HepG2 (cell line): Measurements from ENCODE around the gene SEMA3G. TPM values are rescaled to one million over a fixed set of nuclear protein-coding genes. Genes with fewer than 3 reads are reported as not detected.

Source experiments
- ATAC-seq: fragments of 200-7000 bp; cut with Tn5 transposase; 3 replicates; pipeline ENCODE4 v1.9.1; 2020; ENCODE audit warnings: mild to moderate bottlenecking, moderate library complexity
- BruUV-seq: library from RNA; stranded (reverse); fragments of 400-500 nt; replicated peaks from 2 replicates; lab custom pipeline; 2021; lab: Mats Ljungman, UMichigan
- CTCF ChIA-PET: fragments of 300-600 bp; formaldehyde crosslinking; extraction: SDS; loops from one replicate; lab custom pipeline; 2021; ENCODE audit warnings: low total read pairs, inconsistent platforms, low intra/inter-chr PET ratio; lab: Yijun Ruan, JAX
- POLR2A ChIA-PET: fragments of 350-600 bp; sonication (Branson Sonifier 250); formaldehyde crosslinking; loops from one replicate; lab custom pipeline; 2020; ENCODE audit warnings: antibody characterized with exemption, inconsistent platforms; lab: Yijun Ruan, JAX
- DNase-seq: peaks from one replicate; pipeline ENCODE4 v3.0.0-alpha.2; 2015; ENCODE audit warnings: low spot score
- FAIRE-seq: peaks from 3 replicates; lab custom pipeline; 2011; peaks lifted over from hg19 to GRCh38; lab: Jason Lieb, UNC
- H2AFZ ChIP-seq: one replicate; pipeline ENCODE4 v1.6.1; 2011; ENCODE audit warnings: low read length, inconsistent platforms
- H3K27ac ChIP-seq: fragments of 300-600 bp; 3 replicates; pipeline ENCODE4 v1.8.0; 2011; ENCODE audit warnings: mixed run types, mild to moderate bottlenecking, mixed read lengths, low read length, inconsistent platforms; ENCODE audit not compliant: insufficient read depth; ENCODE audit errors: extremely low read length
- H3K27me3 ChIP-seq, 2 experiments: fragments of 200-600 bp in 1 of 2; 2 replicates in 1 of 2; 3 replicates in 1 of 2; pipeline versions ENCODE4 v1.6.0 to v1.8.0; 2011; ENCODE audit warnings: low read length in 2 of 2, mild to moderate bottlenecking in 2 of 2, moderate library complexity in 2 of 2, inconsistent platforms in 1 of 2; ENCODE audit not compliant: insufficient read depth in 2 of 2, control insufficient read depth in 1 of 2
- H3K36me3 ChIP-seq, 2 experiments: fragments of 200-600 bp in 1 of 2; replicated peaks in 1 of 2; 2 replicates in 1 of 2; 3 replicates in 1 of 2; pipeline versions ENCODE4 v1.5.1 to v1.8.0; 2011; ENCODE audit warnings: low read length in 2 of 2, inconsistent platforms in 1 of 2; ENCODE audit not compliant: insufficient read depth in 2 of 2, control insufficient read depth in 1 of 2
- H3K4me1 ChIP-seq: 2 replicates; pipeline ENCODE4 v1.5.1; 2012; ENCODE audit warnings: low read length, inconsistent platforms; ENCODE audit not compliant: insufficient read depth
- H3K4me2 ChIP-seq: 2 replicates; pipeline ENCODE4 v1.6.0; 2011; ENCODE audit warnings: low read depth, low read length, inconsistent platforms
- H3K4me3 ChIP-seq, 3 experiments: fragments of 200-600 bp in 1 of 3; sonication (generic), shearing (Covaris generic) in 1 of 3; replicated peaks in 1 of 3; 2 replicates each; pipeline ENCODE4 v1.5.1; 2011 to 2016; ENCODE audit warnings: low read length in 3 of 3, inconsistent platforms in 2 of 3, low read depth in 2 of 3, mild to moderate bottlenecking in 2 of 3, control low read depth in 1 of 3, mixed read lengths in 1 of 3; ENCODE audit not compliant: insufficient read depth in 1 of 3
- H3K79me2 ChIP-seq: one replicate; pipeline ENCODE4 v1.6.1; 2011; ENCODE audit warnings: low read length, inconsistent platforms; ENCODE audit not compliant: insufficient read depth
- H3K9ac ChIP-seq: 2 replicates; pipeline ENCODE4 v1.6.0; 2011; ENCODE audit warnings: mild to moderate bottlenecking, low read depth, low read length, inconsistent platforms; ENCODE audit not compliant: insufficient read depth
- H3K9me3 ChIP-seq: 2 replicates; pipeline ENCODE4 v1.5.1; 2012; ENCODE audit warnings: mild to moderate bottlenecking, low read length
- H4K20me1 ChIP-seq: 2 replicates; pipeline ENCODE4 v1.6.0; 2011; ENCODE audit warnings: inconsistent platforms, mild to moderate bottlenecking, low read length, moderate library complexity; ENCODE audit not compliant: insufficient read depth
- CENPX ChIP-seq: sonication (generic); formaldehyde crosslinking; IDR thresholded peaks from 2 replicates; pipeline ENCODE4 v1.9.0; 2021; ENCODE audit warnings: mild to moderate bottlenecking, missing genetic modification reagents, moderate library complexity
- MAFG ChIP-seq: sonication (generic); formaldehyde crosslinking; IDR thresholded peaks from 2 replicates; pipeline ENCODE4 v1.5.1; 2020; ENCODE audit warnings: mild to moderate bottlenecking, missing genetic modification reagents
- MAFK ChIP-seq, 2 experiments: IDR thresholded peaks in 1 of 2; conservative IDR thresholded peaks in 1 of 2; 2 replicates each; pipeline ENCODE4 v1.6.1; 2011; ENCODE audit warnings: improper control_type of control experiment in 2 of 2, low read length in 2 of 2
- SRSF4 ChIP-seq: fragments of 200-400 bp; formaldehyde crosslinking; IDR thresholded peaks from one replicate; pipeline ENCODE4 v1.6.1; 2018; ENCODE audit warnings: mild to moderate bottlenecking, low read depth, low read length, moderate library complexity; ENCODE audit not compliant: poor library complexity, severe bottlenecking
- TFDP1 ChIP-seq: IDR thresholded peaks from 2 replicates; pipeline ENCODE4 v1.6.1; 2016; ENCODE audit warnings: missing compliant biosample characterization, missing genetic modification reagents, borderline replicate concordance
- ZBTB1 ChIP-seq: sonication (generic); formaldehyde crosslinking; IDR thresholded peaks from 2 replicates; pipeline ENCODE4 v1.4.0; 2020; ENCODE audit warnings: missing genetic modification reagents, borderline replicate concordance
- ZKSCAN1 ChIP-seq: fragments of 150-350 bp; IDR thresholded peaks from 2 replicates; pipeline ENCODE4 v1.6.1; 2014; ENCODE audit warnings: low read length
- ZMYM3 ChIP-seq: sonication (generic); formaldehyde crosslinking; IDR thresholded peaks from 2 replicates; pipeline ENCODE4 v1.5.1; 2020; ENCODE audit warnings: mild to moderate bottlenecking, missing genetic modification reagents
- ZNF605 ChIP-seq: sonication (generic); formaldehyde crosslinking; IDR thresholded peaks from 2 replicates; pipeline ENCODE4 v1.8.0; 2022; ENCODE audit warnings: mild to moderate bottlenecking, missing genetic modification reagents
- ZNF660 ChIP-seq: sonication (generic); formaldehyde crosslinking; IDR thresholded peaks from 2 replicates; pipeline ENCODE4 v1.5.1; 2020; ENCODE audit warnings: mild to moderate bottlenecking, low read depth, missing genetic modification reagents, borderline replicate concordance
- WGBS: methylation state at CpG from one replicate; pipeline ENCODE4 v1.1.6; 2017; ENCODE audit warnings: low lambda C conversion rate; 5-methylcytosine and 5-hydroxymethylcytosine counted together
- in situ Hi-C: cut with HindIII; loops from 2 replicates; pipeline ENCODE4 v1.10.0; 2017; ENCODE audit warnings: low pct_unique_long_range_greater_than_20kb; ENCODE audit not compliant: extremely low pct_ligation_motif_present
- intact Hi-C: fragments of 100-400 bp; cut with micrococcal nuclease; formaldehyde crosslinking; loops from one replicate; pipeline ENCODE4 v1.10.0; 2022; ENCODE audit not compliant: unreplicated experiment
- polyA plus RNA-seq, 8 experiments: library from polyadenylated mRNA; depleted of rRNA in 3 of 8; stranded (reverse) in 7 of 8; unstranded in 1 of 8; fragments of >200 nt; fragmentation: Illumina TruSeq in 4 of 8; extraction: Trizol in 4 of 8; gene quantifications; 2 replicates each; pipeline versions ENCODE4 v1.2.1 to v1.2.3, GENCODE V29; 2011 to 2016; ENCODE audit warnings: low read depth in 4 of 8, missing spikeins in 1 of 8, mixed read lengths in 1 of 8; ENCODE audit not compliant: insufficient read depth in 1 of 8
- total RNA-seq, 5 experiments: library from RNA; depleted of rRNA; stranded (reverse); fragments of >200 nt; fragmentation: Illumina TruSeq; extraction: Trizol; gene quantifications; 2 replicates each; pipeline ENCODE4 v1.2.3, GENCODE V29; 2016; ENCODE audit warnings: low read depth in 1 of 5

SEMA3G gene
- total and polyA plus RNA-seq, 2 of the 13 experiments (the other 11 are each of a cell fraction or from before 2014, with no cell fraction given): 6.1 to 8.3 TPM

DNA sequence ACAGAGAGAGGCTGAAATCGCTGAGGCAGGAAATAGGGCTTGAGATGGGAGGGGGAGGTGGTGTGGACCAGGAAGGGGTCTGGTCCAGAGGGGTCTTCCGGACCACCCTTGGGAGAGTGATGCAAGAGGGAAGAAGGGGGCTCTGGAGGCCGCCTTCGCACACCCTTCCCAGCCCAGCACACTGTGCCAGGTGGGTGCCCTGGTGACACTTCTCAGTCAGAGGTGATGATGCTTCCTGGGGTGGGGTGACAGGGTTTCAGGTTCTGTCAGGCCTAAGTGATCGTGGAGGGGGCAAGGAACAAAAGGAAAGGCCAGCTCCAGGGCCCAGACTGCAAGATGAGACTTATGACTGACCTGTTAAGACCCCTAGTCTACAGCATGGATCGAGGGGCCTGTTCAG is 12.7 kb downstream of the SEMA3G start:
- no TSS peak for BruUV-seq
- no peak overlapping the region for H3K4me2 ChIP-seq
- ChIA-PET POLR2A (interaction anchor here (1.0 to 1.4 kb wide), 3 partner anchors 11 to 142 kb away, joined by 3 to 4 read pairs (median 4); no protein-coding TSS in a partner anchor), CTCF (no interaction called here)
- no peak overlapping the region for H3K4me3 ChIP-seq
- H3K9ac ChIP-seq: no peak overlapping the region
- FAIRE-seq (no peak), DNase-seq (no peak), ATAC-seq (no peak)
- H3K79me2 ChIP-seq: no peaks in the 10 kb centered on the region
- in situ Hi-C loops: no loop called here
- H3K4me1 ChIP-seq: peaks cover 66% of the 10 kb centered on the region
- H4K20me1 ChIP-seq: no peaks in the 10 kb centered on the region
- no peaks in the 10 kb centered on the region for H3K36me3 ChIP-seq
- no peak overlapping the region for H2AFZ ChIP-seq
- no peak overlapping the region for H3K27ac ChIP-seq
- 90% methylated on average over 5 of the region's 6 CpGs for WGBS
- TF ChIP-seq MAFK (conservative IDR thresholded peaks at IDR 0.05 in 1 of 2, IDR thresholded peaks at IDR 0.05 in 1 of 2; ENCODE audit: low read length in 2 of 2) (peak; percentile 36; a peak in 2 of 4 replicates), ZNF605 (CRISPR knock-in tag) (no peak)
- H3K27me3 ChIP-seq: no peaks in the 10 kb centered on the region
- intact Hi-C loops: no loop called here
- no peaks in the 10 kb centered on the region for H3K9me3 ChIP-seq

- no peak overlapping the region for H3K9ac ChIP-seq
- POLR2A ChIA-PET: interaction anchor here (0.8 to 1.4 kb wide), 3 partner anchors 12 to 15 kb away, joined by 3 to 4 read pairs (median 4); partner anchors contain the start of gene SEMA3G
- intact Hi-C loops: no loop called here
- H3K9me3 ChIP-seq: no peaks in the 10 kb centered on the region
- H4K20me1 ChIP-seq: no peaks in the 10 kb centered on the region
- FAIRE-seq: no peak
- in situ Hi-C loops: no loop called here
- H3K4me3 ChIP-seq: no peak overlapping the region
- H3K4me2 ChIP-seq: peak overlapping the region; percentile 5; the same call in 1 of the 2 replicates
- DNase-seq: no peak
- WGBS: 52% methylated on average over 9 of the region's 10 CpGs
- BruUV-seq: no TSS peak
- H3K36me3 ChIP-seq: no peaks in the 10 kb centered on the region
- no peaks in the 10 kb centered on the region for H3K27me3 ChIP-seq
- ATAC-seq: no peak
- TF ChIP-seq TFDP1 (CRISPR knock-in tag): no peak
- TF ChIP-seq ZMYM3 (CRISPR knock-in tag): no peak
- peak; percentile 91 for TF ChIP-seq ZKSCAN1
- TF ChIP-seq SRSF4: no peak
- TF ChIP-seq ZNF660 (CRISPR knock-in tag): no peak
- no peak for TF ChIP-seq MAFG
- TF ChIP-seq CENPX (CRISPR knock-in tag): no peak
- TF ChIP-seq ZBTB1: no peak
- H2AFZ ChIP-seq: no peak overlapping the region
- CTCF ChIA-PET: no interaction called here
- H3K4me1 ChIP-seq: peaks cover 66% of the 10 kb centered on the region
- H3K79me2 ChIP-seq: no peaks in the 10 kb centered on the region
- no peak overlapping the region for H3K27ac ChIP-seq
Observed at GRCh38 chr3:52431459-52432223, 13.3 kb downstream of the SEMA3G start.
